IPS-18c (cell line): ENCODE data around the gene RGS12.

Experiments
- H3K4me3 ChIP-seq: 2 replicates; pipeline ENCODE4 v1.7.0; 2013; ENCODE audit warnings: low read depth, mild to moderate bottlenecking, low read length, moderate library complexity; ENCODE audit not compliant: insufficient read depth
- H3K9me3 ChIP-seq: one replicate; pipeline ENCODE4 v1.6.1; 2013; ENCODE audit warnings: mild to moderate bottlenecking, low read length, moderate library complexity; ENCODE audit not compliant: control insufficient read depth, insufficient read depth

RGS12 gene

DNA sequence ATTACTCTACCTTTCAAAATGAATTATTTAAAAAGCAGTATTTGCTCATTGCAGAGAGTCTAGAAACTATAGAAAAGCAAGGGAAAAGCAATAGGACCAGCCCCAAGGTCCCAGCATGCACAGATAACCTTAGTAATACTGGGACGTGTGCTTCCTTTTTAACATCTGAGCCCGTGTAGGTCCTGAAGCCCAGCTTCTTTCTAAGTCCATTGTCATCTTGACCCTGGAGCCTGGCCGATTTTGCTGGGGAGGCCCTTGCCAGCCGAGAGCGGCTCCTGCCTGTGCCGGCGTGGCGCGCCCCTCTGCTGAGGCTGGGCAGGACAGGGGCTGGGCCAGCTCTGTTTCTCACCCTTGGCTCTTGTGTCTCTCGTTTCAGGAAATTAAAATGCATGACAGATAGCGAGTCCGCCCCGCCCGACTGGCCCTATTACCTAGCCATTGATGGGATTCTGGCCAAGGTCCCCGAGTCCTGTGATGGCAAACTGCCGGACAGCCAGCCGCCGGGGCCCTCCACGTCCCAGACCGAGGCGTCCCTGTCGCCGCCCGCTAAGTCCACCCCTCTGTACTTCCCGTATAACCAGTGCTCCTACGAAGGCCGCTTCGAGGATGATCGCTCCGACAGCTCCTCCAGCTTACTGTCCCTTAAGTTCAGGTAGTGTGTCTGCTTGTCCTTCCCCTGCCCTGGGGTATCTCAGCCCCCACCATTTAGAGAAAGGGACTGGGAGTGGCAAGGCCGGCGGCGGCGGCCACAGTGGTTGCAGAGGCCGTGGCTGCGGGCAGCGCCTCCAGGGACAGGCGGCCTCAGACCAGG, 39.8 kb upstream of the RGS12 start:
- no peak overlapping the region for H3K4me3 ChIP-seq
- no peaks in the 10 kb centered on the region for H3K9me3 ChIP-seq

DNA sequence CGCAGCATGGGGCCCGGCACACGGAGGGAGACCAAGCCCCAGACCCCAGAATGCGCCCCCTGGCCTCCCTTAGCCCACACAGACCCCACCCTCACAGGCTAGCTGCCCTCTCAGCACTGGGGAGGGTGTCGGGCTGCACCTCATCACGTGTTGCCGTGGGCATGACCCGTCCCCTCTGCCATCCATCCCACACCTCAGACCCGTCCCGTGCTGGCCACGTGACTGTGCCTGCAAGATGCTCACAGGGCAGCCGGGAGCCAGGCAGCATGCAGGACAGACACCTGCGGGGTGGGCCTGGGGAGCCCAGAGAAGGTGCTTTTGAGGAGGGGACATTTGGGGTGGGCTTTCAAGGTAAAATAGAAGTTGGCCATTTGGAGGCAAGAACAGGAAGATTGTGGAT, 39.0 kb upstream of the RGS12 start:
- Histone ChIP-seq H3K9me3 (no peaks in the 10 kb centered on the region), H3K4me3 (no peak overlapping the region)

DNA sequence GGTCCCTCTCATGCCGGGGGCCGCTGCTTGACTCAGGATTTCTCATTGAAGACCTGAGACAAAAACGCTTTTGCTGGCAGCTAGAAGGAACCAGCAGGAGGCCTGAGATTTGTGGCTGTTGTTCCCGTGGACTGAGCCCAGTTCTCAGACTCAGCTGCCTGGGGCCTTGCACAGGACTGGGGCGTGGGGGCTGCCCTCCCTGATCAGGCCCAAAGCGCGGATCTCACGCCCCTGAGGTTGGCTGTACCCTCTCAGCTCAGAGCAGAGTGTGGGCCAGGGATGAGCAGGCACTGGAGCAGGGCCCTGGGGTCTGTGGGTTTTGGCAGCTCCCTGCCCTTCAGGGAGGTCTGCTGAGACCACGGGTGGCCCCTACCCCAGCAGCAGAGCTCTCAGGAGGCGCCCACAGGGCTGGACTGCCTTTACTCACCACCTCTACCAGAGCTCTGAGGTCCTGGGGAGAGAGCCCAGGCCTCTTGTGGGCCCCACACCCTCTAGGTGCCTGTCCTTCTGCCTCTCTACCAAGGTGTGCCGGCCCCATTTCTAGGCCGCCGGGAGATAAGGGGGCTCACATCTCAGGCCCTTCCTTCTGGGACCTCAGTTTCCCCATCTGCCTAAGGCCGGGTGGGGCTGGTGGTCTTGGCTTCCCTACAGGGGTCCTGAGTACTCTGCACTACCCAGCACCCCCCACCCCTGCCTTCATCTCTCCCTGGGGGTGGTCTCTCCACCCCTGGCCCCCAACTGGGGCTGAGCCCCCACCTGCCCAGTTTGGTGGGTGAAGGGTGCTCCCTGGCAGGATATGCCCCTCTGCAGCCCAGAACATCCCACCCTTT, 38.3 kb upstream of the RGS12 start:
- no peaks in the 10 kb centered on the region for H3K9me3 ChIP-seq
- no peak overlapping the region for H3K4me3 ChIP-seq

DNA sequence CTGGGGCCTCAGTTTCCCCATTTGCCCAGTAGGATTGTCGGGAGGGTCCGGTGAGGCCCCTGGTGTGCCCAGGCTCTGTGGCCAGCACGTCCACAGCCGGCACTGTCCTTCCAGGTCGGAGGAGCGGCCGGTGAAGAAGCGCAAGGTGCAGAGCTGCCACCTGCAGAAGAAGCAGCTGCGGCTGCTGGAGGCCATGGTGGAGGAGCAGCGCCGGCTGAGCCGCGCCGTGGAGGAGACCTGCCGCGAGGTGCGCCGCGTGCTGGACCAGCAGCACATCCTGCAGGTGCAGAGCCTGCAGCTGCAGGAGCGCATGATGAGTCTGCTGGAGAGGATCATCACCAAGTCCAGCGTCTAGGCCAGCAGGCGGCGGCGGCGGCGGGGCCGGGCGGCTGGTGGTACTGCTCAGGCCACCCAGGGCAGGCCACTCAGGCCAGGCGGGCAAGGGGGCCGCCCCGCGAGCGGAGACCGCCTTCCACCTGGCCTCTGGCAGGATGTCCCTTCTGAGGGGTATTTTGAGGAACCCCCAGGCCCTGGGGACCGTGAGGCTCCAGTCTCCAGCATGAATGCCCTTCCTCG, 37.1 kb upstream of the RGS12 start:
- Histone ChIP-seq H3K4me3 (no peak overlapping the region), H3K9me3 (no peaks in the 10 kb centered on the region)

DNA sequence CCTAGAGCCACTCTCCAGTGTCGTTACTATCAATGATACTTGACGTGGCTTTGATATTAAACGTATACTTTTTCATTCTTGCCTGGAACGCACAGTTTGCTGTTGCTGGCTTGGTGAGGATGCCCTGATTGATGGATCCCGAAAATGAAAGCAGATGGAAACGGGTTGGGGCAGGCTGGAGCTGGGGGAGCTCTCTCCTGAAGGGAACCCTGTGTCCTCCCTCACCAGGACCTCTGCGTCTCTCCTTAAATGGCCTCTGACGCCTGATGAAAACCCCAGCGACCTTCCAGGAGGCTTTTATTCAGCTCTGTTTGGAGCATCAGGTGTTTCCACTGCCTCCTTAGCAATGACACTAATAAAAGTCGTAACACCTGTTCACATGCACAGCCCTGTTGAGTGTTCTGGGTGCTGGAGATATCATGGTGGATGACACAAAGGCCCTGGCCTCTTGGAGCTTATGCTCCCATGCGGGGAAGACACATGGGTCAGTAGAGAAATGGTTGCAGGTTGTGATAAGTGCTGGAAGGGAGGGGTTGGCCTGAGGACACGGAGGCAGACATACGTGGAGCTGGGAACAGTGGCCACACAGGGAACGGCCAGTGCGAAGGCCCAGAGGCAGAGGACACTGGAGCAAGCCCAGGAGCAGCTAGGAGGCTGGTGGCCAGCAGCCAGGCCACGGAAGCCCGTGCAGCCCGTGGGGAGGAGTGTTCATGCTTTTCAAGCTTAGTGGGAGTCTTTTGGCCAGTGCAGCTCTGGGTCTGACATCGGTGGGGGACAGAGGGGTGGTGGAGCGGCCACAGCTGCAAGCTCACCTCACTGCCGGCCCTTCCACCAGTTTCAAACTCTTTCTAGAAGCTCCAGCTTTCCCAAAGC, 36.4 kb upstream of the RGS12 start:
- Histone ChIP-seq H3K9me3 (no peaks in the 10 kb centered on the region), H3K4me3 (no peak overlapping the region)

DNA sequence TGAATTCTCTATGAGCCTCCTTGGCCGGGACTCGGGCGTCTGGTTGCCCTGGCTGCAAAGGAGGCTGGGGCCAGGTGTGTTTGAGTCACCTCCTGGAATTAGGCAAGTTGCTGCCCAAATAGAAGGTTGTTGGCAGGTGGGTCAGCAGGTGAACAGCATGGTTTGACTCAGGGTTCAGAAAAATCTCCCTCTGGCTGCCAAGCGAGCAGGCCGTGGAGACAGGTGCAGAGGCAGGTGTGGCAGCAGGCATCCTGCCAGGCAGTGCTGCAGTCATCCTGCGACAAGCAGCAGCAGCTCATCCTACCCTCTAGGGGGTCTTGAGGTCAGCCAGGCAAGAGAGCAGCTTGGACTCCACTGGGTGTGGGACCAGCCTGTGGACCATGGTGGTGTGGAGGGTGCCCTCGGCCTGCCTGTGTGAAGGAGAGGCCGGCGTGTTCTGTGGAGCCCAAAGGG, 35.7 kb upstream of the RGS12 start:
- Histone ChIP-seq H3K4me3 (no peak overlapping the region), H3K9me3 (no peaks in the 10 kb centered on the region)

DNA sequence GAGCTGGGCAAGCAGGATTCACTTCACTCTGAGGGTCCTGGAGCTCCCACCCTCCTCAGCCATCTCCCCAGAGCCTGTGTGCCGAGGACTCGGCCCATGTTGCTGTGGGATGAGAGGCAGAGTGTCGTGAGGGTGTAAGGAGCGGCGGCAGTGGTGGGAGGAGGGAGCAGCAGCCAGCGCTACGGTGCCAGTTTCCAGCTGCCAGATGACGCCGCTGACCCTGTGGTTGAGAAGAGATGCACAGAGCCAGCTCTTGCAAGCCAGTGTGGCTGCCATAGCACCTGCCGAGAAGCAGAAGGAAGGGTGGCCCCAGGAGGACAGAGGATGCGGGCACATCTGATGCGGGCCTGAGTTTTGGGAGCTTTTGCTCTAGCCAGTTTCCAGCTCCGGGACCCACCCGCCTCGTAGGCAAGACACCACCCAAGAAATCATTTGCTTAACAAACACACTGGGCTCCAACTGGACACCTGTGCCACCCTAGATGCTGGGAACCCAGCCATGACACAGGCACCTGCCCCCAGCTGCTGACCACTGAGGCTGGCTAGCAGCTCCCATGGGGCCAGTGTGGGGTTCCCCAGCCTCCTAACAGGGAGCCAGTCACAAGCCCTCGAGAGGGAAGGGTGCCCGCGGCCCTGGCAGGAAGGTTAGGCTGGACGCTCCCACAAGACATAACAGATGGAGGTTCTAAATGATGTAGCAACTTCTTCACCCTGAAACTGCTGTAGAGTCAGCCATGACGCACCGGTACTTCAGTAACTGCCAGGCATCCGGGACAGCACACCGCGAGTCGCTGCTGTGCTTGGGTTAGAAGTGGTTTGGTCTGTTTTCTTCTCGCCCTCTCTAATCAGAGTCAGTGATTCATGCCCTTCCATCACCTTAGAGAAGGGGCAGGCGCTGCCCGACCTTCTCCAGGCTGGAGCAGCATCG, 35.0 kb upstream of the RGS12 start:
- Histone ChIP-seq H3K4me3 (no peak overlapping the region), H3K9me3 (no peaks in the 10 kb centered on the region)

DNA sequence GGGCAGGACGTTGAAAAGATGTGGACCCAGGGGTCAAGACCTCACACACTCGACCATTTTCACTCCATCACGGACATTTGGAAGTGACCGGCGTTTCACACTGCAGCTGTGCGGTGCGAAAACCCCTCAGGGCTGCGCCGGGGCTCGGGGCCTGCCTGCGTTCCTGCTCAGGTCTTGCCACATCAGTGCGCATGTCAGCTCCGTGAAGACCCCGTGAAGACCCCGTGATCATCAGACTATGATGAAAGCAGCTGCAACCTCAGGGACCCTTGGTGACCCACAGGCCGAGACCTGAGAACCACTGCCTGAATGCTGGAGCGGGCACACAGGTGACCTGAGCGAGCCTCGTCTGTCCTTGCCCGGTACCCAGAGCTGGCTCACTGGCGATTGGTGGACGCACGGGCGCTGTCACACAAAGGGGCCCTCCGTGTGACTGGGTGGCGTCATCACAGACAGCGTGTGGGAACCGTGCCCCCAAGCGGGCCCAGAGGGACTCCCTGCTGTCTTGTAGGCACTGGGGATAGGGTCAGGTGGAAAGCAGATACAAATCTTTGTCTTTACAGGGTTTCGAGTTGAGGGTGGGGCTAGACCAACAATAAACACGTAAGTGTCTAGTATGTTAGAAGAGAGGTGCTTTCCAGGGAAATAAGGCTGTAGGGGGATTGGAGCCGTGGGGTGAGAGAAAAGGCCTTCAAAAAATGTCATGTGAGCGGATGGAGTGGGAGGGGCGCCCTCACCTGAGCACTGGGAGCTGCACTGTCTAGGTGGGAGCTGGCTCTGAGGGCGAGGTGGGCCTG, 31.2 kb upstream of the RGS12 start:
- Histone ChIP-seq H3K4me3 (no peak overlapping the region), H3K9me3 (no peaks in the 10 kb centered on the region)

DNA sequence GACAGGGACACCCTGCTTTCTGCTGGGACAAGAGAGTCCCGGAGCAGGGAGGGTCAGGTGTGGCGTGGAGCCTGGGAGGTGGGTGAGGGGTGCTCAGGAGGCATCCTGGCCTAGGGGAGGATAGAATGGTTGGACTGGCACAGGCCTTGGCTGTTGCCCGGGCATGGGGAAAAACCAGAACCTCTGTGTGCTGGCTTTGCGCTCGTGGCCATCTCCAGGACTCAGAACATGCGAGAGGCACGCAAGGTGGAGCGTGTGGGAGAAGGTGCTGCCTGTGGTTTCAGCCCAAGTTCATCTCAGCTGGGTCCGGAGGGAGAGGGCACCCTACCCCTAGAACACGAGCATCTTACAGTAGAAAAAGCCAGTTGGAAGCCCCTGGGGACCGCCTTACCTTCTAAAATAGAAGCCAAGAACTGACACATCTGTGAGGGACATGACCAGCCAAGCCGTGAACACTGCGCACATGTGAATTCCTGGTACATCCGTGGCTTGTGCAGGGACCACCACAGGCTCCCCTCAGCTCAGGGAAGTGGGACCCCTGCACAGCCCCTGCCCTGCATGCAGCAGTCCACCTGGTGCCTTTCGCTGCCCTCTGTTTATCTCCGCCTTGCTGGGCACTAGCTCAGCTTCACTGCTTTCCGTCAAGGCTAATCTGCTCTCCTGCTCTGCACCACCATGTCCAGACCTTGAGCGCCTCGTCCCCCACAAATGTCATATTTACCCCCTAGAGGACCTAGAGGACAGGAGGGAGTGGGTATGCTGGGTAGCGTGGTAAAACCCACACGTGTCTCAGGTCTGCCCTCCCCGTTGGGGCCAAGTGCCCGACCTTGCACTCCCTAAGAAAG, 30.4 kb upstream of the RGS12 start:
- Histone ChIP-seq H3K4me3 (no peak overlapping the region), H3K9me3 (no peaks in the 10 kb centered on the region)

DNA sequence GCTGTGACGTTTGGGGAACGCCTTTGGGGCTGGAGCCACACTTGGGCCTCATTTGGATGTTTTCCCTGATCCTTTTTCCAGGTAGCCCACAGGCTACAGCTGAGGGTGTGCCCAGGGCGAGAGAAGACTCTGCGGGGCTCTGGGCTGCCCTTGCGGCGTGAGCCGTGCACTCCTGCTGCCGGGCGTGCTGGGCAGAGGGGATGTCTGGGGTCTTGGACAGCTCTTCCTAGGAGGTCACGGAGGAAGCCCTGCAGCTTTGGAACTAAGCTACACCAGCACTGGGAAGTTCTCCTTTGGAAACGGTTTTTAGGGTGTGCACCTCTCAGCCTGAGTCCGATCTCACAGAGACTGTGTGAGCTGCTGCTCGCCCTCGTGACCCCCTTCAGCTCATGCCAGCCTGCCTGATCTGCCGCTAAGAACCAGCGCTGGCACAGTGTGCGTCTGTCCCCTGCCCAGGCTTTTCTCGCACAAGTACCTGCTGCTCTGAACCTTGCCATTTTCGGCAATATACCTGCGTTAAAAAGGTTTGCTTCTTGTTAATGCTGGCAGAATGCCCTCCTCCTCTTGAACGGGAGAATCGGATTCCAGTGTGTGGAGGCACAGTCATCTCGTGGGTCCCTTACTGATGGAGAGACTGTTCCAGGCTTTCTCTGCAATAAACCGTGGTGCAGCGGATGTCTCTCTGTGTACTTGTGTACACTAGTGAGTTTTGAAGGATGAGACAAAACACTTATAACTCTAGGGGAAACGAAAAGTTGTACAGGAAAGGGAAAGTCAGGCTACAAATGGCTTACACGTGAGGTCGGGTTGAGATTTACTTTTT, 29.6 kb upstream of the RGS12 start:
- no peak overlapping the region for H3K4me3 ChIP-seq
- H3K9me3 ChIP-seq: no peaks in the 10 kb centered on the region

DNA sequence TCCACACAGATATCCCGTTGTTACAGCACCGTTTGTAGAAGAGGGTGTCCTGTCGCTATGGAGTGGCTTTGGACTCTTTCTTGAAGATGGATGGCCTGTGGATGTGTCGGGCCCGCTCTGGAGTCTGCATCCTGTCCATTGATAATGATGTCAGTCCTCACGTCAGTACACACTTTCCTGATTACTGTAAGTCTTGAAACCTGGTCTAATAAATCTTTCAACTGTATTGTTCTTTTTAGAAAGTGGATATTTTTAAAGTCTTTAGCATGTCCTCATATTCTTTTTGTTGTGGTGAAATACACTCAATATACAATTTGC, 29.0 kb upstream of the RGS12 start:
- Histone ChIP-seq H3K4me3 (no peak overlapping the region), H3K9me3 (no peaks in the 10 kb centered on the region)

DNA sequence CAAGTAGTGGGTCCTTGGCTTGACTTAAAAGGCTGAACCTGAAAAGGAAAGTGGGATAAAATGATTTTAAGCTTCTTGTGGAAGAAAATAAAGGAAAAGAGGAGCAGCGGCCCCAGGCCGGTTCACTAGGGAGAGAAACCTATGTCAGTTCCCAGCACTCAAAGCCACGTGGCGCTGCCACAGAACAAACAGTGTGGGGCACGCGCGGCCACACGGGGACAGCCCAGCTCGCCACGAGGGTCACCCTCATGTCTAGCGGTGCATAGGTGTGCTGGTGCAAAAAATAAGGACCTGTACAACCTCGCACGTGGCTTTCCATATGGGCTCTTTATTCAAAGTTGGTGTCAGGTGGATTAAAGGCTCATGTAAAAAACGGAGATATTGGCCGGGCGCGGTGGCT, 26.7 kb upstream of the RGS12 start:
- no peaks in the 10 kb centered on the region for H3K9me3 ChIP-seq
- no peak overlapping the region for H3K4me3 ChIP-seq

DNA sequence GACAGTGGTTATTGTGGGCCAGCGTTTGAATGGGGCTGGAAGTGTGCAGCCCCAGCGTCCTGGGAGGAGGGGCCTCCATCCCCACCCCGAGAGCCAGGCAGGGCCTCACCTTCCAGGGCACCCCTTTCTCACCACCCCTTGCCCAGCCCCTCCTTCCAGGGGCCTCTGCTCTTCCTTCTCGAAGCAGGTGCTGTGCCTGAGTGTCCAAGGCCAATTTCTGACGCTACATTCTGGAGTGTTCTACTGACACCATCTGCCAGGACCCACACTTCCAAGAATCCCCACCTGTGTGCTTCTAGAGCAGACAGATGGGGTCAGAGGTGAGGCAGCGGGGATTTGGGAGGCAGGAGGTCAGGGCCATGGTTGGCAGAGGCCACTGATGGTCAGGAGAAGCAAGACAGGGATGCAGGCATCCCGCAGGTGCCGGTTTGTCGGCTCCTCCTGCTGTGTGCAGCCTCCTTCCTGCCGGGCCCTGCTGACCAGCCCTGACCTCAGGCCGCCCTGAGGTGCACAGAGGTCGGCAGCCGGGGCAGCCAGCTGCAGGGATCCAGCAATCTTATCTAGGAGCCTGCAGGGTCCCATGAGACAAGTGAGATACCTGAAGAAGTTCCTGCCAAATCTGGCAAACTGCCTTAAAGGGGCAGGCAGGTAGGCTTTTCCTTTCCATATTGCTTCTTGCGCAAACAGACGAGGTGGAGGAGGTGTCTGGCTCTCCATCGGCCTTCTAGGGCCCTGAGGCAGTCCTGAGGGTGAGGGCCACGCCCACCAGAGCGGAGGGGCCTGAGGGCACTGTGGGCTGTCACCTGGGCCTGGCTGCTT, 25.0 kb upstream of the RGS12 start:
- H3K4me3 ChIP-seq: no peak overlapping the region
- no peaks in the 10 kb centered on the region for H3K9me3 ChIP-seq
